GM12865 (cell line): ENCODE measurements around the gene PARVG.
"Not testable (repeated sequence)": the region's sequence is repeated elsewhere in the genome, so short reads cannot be mapped to it uniquely, and the experiment has no call there.

Experiments used
- DNase-seq: peaks from one replicate; pipeline ENCODE4 v3.0.0; 2010; ENCODE audit warnings: low read depth
- H3K4me3 ChIP-seq: 2 replicates; pipeline ENCODE4 v1.5.1; 2011; ENCODE audit warnings: mild to moderate bottlenecking, low read depth, low read length, control low read depth
- TF ChIP-seq, protein P1 (sequence below): IDR thresholded peaks from 2 replicates; pipeline ENCODE4 v1.5.1; 2011; ENCODE audit warnings: low read length, control low read depth, low read depth, inconsistent platforms; ENCODE audit not compliant: insufficient read depth; ENCODE audit errors: missing control alignments

PARVG gene

DNA sequence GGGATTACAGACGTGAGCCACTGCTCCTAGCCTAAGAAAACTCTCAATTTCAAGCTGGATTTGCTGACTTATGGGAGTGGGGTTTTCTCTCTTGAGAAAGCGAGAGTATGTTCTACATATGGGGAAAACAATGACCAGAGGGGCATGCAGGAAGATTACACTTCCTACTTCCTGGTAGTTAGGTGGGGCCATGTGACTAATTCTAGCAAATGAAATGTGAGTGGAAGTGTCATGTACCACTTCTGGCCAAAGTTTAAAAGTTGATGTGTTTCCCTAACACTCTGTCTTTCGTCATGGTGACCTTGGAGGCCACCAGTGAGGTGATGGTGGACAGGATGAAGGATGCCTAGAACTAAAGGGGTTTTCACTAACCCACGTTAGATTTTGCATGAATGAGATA is 50.5 kb downstream of the PARVG start:
- TF ChIP-seq, protein P1, sequence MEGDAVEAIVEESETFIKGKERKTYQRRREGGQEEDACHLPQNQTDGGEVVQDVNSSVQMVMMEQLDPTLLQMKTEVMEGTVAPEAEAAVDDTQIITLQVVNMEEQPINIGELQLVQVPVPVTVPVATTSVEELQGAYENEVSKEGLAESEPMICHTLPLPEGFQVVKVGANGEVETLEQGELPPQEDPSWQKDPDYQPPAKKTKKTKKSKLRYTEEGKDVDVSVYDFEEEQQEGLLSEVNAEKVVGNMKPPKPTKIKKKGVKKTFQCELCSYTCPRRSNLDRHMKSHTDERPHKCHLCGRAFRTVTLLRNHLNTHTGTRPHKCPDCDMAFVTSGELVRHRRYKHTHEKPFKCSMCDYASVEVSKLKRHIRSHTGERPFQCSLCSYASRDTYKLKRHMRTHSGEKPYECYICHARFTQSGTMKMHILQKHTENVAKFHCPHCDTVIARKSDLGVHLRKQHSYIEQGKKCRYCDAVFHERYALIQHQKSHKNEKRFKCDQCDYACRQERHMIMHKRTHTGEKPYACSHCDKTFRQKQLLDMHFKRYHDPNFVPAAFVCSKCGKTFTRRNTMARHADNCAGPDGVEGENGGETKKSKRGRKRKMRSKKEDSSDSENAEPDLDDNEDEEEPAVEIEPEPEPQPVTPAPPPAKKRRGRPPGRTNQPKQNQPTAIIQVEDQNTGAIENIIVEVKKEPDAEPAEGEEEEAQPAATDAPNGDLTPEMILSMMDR: no peak
- no peak for DNase-seq
- no peak overlapping the region for H3K4me3 ChIP-seq

DNA sequence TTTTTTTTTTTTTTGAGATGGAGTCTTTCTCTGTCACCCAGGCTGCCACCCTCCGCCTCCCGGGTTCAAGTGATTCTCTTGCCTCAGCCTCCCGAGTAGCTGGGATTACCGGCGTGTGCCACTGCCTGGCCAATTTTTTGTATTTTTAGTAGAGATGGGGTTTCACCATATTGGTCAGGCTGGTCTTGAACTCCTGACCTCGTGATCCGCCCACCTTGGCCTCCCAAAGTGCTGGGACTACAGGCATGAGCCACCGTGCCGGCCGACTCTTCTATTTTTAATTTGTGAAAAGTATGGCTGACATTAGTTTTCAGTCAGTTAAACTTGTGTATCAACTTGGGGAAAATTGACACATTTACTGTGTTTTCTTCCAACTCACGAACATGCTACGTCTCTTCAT is 53.6 kb downstream of the PARVG start:
- not testable (repeated sequence) for H3K4me3 ChIP-seq, DNase-seq

DNA sequence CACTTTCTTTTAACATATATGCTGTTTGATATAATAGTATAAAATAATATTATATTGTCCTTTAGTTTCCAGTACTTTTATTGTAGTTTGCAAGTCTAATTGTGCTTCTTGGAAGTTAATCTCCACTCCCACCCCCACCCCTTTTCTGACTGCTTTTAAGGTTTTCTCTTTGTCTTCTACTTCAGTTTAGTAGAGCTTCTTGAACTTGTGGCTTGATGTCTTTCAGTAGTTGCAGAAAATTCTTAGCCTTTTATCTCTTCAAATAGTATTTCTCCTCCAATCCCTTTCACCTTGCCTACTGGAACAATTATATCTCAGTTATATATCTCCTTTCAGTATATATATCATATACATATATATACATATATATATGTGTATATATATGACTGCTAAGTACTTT is 56.6 kb downstream of the PARVG start:
- TF ChIP-seq, protein P1: no peak
- no peak for DNase-seq
- no peak overlapping the region for H3K4me3 ChIP-seq

DNA sequence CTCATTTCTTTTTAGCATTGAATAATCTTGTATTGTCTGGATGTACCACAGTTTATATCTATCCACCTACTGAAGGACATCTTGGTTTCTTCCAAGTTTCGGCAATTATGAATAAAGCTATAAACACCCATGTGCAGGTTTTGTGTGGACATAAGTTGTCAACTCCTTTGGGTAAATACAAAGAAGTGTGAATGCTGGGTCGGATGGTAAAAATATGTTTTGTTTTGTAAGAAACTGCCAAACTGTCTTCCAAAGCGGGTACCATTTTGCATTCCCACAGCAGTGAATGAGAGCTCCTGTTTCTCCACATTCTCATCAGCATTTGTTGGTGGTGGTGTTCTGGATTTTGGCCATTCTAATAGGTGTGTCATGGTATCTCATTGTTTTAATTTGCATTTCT is 60.4 kb downstream of the PARVG start:
- not testable (repeated sequence) for DNase-seq, H3K4me3 ChIP-seq

DNA sequence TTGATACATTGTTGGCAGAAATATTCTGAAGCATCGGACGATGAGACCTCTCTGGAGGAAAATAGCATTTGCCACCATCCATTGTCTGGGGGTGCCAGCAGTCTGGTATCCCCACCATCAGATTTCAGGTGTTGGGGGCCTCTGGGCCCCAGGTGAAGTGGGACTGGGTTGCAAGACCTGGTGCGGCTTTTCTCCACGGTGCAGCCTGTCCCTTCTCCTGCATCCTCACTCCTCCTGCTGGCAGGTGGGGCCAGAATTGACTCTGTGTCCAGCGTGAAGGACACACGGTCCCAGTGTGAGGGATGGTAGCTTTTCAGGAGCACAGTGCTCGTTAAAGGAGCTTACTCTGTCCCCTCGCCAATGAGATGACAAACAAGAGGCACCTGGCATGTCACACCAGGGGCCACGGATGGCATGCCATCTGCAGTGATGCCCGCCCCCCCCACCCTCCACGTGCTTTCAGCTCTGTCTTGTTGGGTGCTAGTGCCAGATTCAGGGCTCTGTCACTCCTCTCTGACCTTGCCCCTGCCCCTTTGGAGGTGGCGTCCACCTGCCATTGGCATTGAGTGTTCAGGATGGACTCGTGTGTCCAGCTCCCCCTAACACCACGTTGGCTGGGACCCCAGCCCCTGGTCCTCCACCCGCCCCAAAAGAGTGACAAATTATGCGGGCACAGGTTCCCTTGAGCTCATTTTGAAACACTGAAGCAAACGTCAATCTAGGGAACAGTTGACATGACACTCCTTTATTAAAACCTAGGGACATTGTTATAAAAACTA is 62.4 kb downstream of the PARVG start:
- TF ChIP-seq, protein P1: no peak
- no peak for DNase-seq
- H3K4me3 ChIP-seq: no peak overlapping the region

DNA sequence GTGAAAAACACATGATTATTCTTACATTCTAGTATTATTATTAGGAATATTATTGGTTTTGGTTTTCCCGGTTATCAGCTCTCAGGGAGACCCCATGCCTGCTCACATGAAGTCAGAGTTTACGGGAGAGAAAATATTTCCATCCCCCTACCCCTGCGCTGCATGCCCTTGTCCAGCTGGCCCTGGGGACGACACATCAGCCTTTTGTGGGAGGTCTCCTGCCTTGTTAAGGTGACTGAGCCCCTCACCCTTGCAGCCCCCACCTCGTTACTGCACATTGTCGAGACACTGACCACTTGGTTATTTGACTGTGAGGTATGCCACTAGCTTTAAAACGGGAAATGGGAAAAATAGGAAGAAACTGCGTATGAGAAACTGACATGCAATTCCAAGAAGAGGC is 63.0 kb downstream of the PARVG start:
- TF ChIP-seq, protein P1: no peak
- no peak for DNase-seq
- H3K4me3 ChIP-seq: no peak overlapping the region

DNA sequence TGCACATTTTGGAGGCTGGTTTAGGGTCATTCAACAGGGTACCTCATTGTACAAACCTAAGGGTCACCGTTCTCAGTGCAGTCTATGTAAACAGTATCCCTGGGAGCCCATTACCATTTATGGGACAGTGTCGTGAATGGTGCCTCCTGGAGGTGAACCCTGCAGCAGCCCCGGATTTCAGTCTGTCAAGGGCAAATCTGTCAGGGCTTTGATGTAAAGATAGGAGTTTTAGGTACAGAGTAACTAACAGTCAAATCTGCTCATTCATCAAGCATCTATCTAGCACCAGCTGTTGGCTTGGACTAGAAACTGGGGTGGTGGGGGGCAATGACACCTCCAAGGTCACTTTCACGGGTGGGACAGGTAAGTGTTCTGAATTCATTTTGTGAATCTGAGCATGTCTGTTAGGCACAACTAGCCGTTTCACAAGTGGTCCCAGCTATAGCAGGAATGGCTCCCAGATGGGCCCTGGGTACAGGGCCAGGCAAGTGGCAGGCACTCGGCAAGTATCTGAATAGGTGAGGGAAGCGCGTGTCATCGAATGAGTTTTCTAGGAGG is 63.6 kb downstream of the PARVG start:
- no peak overlapping the region for H3K4me3 ChIP-seq
- TF ChIP-seq, protein P1: no peak
- DNase-seq: no peak

DNA sequence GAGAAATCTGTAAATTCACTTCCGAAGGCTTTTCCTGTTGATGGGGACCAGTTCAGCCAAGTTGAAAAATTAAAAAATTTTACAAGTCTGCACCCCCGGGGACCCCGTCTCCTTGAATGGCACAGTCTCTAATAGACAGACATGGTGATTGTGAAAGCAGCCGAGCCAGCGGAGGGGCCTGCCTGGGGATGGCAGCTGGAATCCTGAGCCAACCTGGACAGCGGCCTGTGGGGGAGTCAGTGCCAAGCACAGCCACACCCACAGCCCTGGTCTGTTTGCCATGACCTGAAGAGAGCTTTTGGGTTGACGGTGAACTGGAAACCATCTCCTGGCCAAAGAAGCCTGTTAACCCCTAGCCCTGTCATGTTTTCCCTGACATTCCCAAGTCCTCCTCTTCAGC is 64.7 kb downstream of the PARVG start:
- DNase-seq: no peak
- TF ChIP-seq, protein P1: no peak
- H3K4me3 ChIP-seq: no peak overlapping the region
